Measurements from ENCODE around the gene RSRC1. TPM values are rescaled to one million over a fixed set of nuclear protein-coding genes. Genes with fewer than 3 reads are reported as not detected.

The RSRC1 gene
- total RNA-seq: 17.8 and 25.8 TPM in 2 replicates

GRCh38 chr3:158109804-158110657 lies at the start of gene RSRC1:
Gene RSRC1, plus strand, starts transcription at chr3:158110089. Its CDS starts 12,016 bp downstream, at chr3:158122105.

GRCh38 chr3:158570999-158571702 lies 461.3 kb downstream of the RSRC1 start, which contains the start of gene MLF1:
Gene MLF1, plus strand, starts transcription at chr3:158571194. Its CDS starts 107 bp downstream, at chr3:158571301.

Other genes with a start within 250 kb of the RSRC1 start
- gene SHOX2, start 3.7 kb upstream of the RSRC1 start, total RNA-seq: 0.26 and 1.3 TPM in 2 replicates